Neural cell (in vitro differentiated cells): ENCODE data around the gene TRAPPC2B. TPM values are rescaled to one million over a fixed set of nuclear protein-coding genes. Genes with fewer than 3 reads are reported as not detected.

Experiments
- H2AFZ ChIP-seq: fragments of 200-600, 300-800 bp; sonication (generic), shearing (Covaris generic); 2 replicates; pipeline ENCODE4 v1.6.0; 2014; ENCODE audit warnings: low read depth, mild to moderate bottlenecking, antibody characterized with exemption, low read length, moderate library complexity
- H3F3A ChIP-seq: fragments of 200-600 bp; shearing (Covaris generic); 2 replicates; pipeline ENCODE4 v1.6.1; 2016; ENCODE audit warnings: mild to moderate bottlenecking, moderate library complexity, mixed read lengths, antibody characterized with exemption, low read length; ENCODE audit not compliant: insufficient read depth, poor library complexity, severe bottlenecking
- H3K27ac ChIP-seq: fragments of 200-600, 300-800 bp; sonication (generic), shearing (Covaris generic); 2 replicates; pipeline ENCODE4 v1.5.1; 2014; ENCODE audit warnings: mild to moderate bottlenecking, low read length, moderate library complexity
- H3K27me3 ChIP-seq: fragments of 300-800, 200-600 bp; sonication (generic), shearing (Covaris generic); 2 replicates; pipeline ENCODE4 v1.6.0; 2014; ENCODE audit warnings: mild to moderate bottlenecking, low read depth, low read length, moderate library complexity; ENCODE audit not compliant: insufficient read depth
- H3K36me3 ChIP-seq: fragments of 300-800, 200-600 bp; sonication (generic), shearing (Covaris generic); 2 replicates; pipeline ENCODE4 v1.5.1; 2014; ENCODE audit warnings: mild to moderate bottlenecking, antibody characterized with exemption, low read length, moderate library complexity; ENCODE audit not compliant: insufficient read depth
- H3K4me2 ChIP-seq: fragments of 300-800, 200-600 bp; sonication (generic), shearing (Covaris generic); 2 replicates; pipeline ENCODE4 v1.6.0; 2014; ENCODE audit warnings: mild to moderate bottlenecking, low read length
- H3K4me3 ChIP-seq: fragments of 300-800, 200-600 bp; sonication (generic), shearing (Covaris generic); 2 replicates; pipeline ENCODE4 v1.5.1; 2014; ENCODE audit warnings: mild to moderate bottlenecking, low read length, moderate library complexity
- H3K79me2 ChIP-seq: fragments of 200-600 bp; shearing (Covaris generic); replicated peaks from 2 replicates; pipeline ENCODE4 v1.6.0; 2014; ENCODE audit warnings: mild to moderate bottlenecking, low read length, moderate library complexity; ENCODE audit not compliant: insufficient read depth
- H3K9ac ChIP-seq: fragments of 300-800, 200-600 bp; sonication (generic), shearing (Covaris generic); 2 replicates; pipeline ENCODE4 v1.6.1; 2016; ENCODE audit warnings: mild to moderate bottlenecking, low read length, mixed read lengths
- H3K9me2 ChIP-seq: fragments of 200-600 bp; shearing (Covaris generic); 2 replicates; pipeline ENCODE4 v1.6.1; 2016; ENCODE audit warnings: mild to moderate bottlenecking, low read length, mixed read lengths; ENCODE audit not compliant: insufficient read depth
- H3K9me3 ChIP-seq: fragments of 200-600, 300-800 bp; sonication (generic), shearing (Covaris generic); 2 replicates; pipeline ENCODE4 v1.6.1; 2016; ENCODE audit warnings: mild to moderate bottlenecking, mixed run types, low read length, moderate library complexity, mixed read lengths
- H4K20me1 ChIP-seq: fragments of 200-600 bp; shearing (Covaris generic); 2 replicates; pipeline ENCODE4 v1.6.1; 2016; ENCODE audit warnings: mild to moderate bottlenecking, mixed run types; ENCODE audit not compliant: insufficient read depth
- EP300 ChIP-seq: fragments of 450-650 bp; conservative IDR thresholded peaks from 2 replicates; pipeline ENCODE4 v1.6.1; 2014; ENCODE audit warnings: antibody characterized with exemption, mild to moderate bottlenecking, moderate library complexity; ENCODE audit not compliant: poor library complexity, severe bottlenecking
- EZH2 ChIP-seq: fragments of 200-600, 300-800 bp; shearing (Covaris generic), sonication (generic); IDR thresholded peaks from 2 replicates; pipeline ENCODE4 v1.6.1; 2014; ENCODE audit warnings: antibody characterized with exemption, low read length, borderline replicate concordance, mild to moderate bottlenecking; ENCODE audit not compliant: insufficient read depth, poor library complexity, severe bottlenecking
- MXI1 ChIP-seq: fragments of 450-650 bp; conservative IDR thresholded peaks from 2 replicates; pipeline ENCODE4 v1.6.1; 2014; ENCODE audit warnings: antibody characterized with exemption, mild to moderate bottlenecking; ENCODE audit not compliant: poor library complexity, severe bottlenecking
- POLR2AphosphoS5 ChIP-seq: IDR thresholded peaks from 2 replicates; pipeline ENCODE4 v1.6.1; 2012
- RAD21 ChIP-seq: fragments of 450-650 bp; conservative IDR thresholded peaks from 2 replicates; pipeline ENCODE4 v1.6.1; 2014; ENCODE audit warnings: antibody characterized with exemption, mild to moderate bottlenecking, moderate library complexity
- SMC3 ChIP-seq: fragments of 450-650 bp; conservative IDR thresholded peaks from 2 replicates; pipeline ENCODE4 v1.6.1; 2014; ENCODE audit warnings: antibody characterized with exemption, mild to moderate bottlenecking, moderate library complexity; ENCODE audit not compliant: poor library complexity
- TAF1 ChIP-seq: IDR thresholded peaks from 2 replicates; pipeline ENCODE4 v1.6.1; 2012; ENCODE audit warnings: low read depth
- polyA plus RNA-seq: library from polyadenylated mRNA; depleted of rRNA; stranded (reverse); fragments of >200 nt; gene quantifications from 2 replicates; pipeline ENCODE4 v1.2.3, GENCODE V29; 2014
- TF ChIP-seq, protein P1 (sequence below): fragments of 450-650 bp; IDR thresholded peaks from 2 replicates; pipeline ENCODE4 v1.5.1; 2014; ENCODE audit warnings: antibody characterized with exemption, mild to moderate bottlenecking, moderate library complexity; ENCODE audit not compliant: poor library complexity, severe bottlenecking
- TF ChIP-seq, protein P2 (sequence below): IDR thresholded peaks from 2 replicates; pipeline ENCODE4 v1.6.1; 2012; ENCODE audit warnings: borderline replicate concordance

TRAPPC2B gene
- polyA plus RNA-seq, 1 donor from 2014 or later = 42.6 TPM

DNA sequence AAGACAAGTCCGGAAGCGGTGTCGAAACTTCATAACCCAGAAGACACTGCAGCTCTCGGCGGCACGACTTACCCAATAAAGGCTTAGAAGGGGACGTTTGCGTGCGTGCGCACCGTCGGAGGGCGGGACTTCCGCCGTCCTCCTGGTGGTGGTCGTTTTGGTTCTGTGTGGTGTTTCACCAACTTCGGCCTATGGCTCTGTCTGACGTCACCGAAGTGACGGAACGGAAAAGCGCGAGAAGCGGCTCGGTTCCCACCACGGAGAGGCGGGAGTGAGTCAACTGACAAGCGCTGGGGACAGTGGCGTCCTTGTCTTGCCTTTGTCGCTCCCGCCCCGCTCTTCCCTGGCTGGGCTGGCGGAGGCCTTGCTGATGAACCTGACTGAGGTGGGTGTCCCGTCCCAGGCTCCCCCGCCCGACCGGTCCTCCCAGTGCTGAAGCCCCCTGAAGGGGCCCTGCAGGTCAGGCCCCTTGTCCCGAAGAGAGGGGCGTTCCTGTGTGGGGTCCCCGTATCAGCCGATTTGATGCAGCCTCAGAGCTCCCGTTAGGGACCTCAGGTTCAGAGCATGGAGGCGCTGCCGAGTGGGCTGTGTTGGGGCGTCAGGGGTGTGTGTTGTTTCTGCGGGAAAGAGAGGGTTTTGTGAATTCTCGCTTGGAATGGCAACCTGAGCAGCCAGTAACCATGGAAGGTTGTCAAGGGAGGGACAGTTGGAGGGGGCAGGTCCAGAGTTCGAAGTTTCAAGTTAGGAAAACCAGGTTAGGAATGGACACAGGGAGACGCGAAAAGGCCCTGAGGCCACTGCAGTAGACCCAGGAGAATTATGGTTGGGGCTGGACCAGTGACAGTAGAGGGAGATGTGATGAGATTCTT is 26.6 kb downstream of the TRAPPC2B start, which contains the start of gene ZNF548:
TSS of gene ZNF548 (plus strand) at position 125 of the 869 bp plus-strand sequence. CDS start at position 371, 246 bp downstream.
- TF ChIP-seq EZH2 = no peak
- TF ChIP-seq EP300 = peak; percentile 78
- peak; percentile 71 for TF ChIP-seq MXI1
- TF ChIP-seq SMC3 = peak; percentile 58
- TF ChIP-seq TAF1 = peak; percentile 87
- TF ChIP-seq POLR2AphosphoS5 = peak; percentile 99
- TF ChIP-seq RAD21 = peak; percentile 44
- TF ChIP-seq, protein P1, sequence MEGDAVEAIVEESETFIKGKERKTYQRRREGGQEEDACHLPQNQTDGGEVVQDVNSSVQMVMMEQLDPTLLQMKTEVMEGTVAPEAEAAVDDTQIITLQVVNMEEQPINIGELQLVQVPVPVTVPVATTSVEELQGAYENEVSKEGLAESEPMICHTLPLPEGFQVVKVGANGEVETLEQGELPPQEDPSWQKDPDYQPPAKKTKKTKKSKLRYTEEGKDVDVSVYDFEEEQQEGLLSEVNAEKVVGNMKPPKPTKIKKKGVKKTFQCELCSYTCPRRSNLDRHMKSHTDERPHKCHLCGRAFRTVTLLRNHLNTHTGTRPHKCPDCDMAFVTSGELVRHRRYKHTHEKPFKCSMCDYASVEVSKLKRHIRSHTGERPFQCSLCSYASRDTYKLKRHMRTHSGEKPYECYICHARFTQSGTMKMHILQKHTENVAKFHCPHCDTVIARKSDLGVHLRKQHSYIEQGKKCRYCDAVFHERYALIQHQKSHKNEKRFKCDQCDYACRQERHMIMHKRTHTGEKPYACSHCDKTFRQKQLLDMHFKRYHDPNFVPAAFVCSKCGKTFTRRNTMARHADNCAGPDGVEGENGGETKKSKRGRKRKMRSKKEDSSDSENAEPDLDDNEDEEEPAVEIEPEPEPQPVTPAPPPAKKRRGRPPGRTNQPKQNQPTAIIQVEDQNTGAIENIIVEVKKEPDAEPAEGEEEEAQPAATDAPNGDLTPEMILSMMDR = peak; percentile 64
- TF ChIP-seq, protein P2, sequence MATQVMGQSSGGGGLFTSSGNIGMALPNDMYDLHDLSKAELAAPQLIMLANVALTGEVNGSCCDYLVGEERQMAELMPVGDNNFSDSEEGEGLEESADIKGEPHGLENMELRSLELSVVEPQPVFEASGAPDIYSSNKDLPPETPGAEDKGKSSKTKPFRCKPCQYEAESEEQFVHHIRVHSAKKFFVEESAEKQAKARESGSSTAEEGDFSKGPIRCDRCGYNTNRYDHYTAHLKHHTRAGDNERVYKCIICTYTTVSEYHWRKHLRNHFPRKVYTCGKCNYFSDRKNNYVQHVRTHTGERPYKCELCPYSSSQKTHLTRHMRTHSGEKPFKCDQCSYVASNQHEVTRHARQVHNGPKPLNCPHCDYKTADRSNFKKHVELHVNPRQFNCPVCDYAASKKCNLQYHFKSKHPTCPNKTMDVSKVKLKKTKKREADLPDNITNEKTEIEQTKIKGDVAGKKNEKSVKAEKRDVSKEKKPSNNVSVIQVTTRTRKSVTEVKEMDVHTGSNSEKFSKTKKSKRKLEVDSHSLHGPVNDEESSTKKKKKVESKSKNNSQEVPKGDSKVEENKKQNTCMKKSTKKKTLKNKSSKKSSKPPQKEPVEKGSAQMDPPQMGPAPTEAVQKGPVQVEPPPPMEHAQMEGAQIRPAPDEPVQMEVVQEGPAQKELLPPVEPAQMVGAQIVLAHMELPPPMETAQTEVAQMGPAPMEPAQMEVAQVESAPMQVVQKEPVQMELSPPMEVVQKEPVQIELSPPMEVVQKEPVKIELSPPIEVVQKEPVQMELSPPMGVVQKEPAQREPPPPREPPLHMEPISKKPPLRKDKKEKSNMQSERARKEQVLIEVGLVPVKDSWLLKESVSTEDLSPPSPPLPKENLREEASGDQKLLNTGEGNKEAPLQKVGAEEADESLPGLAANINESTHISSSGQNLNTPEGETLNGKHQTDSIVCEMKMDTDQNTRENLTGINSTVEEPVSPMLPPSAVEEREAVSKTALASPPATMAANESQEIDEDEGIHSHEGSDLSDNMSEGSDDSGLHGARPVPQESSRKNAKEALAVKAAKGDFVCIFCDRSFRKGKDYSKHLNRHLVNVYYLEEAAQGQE = peak; percentile 95
- H3K4me3 ChIP-seq = peak within 1 kb of the TSS; percentile 97
- H3K79me2 ChIP-seq = peaks cover 44% of the 10 kb centered on the region
- peaks cover 5% of the 10 kb centered on the region for H3F3A ChIP-seq
- peak within 1 kb of the TSS; percentile 100 for H3K9ac ChIP-seq
- H3K27me3 ChIP-seq = no peaks in the 10 kb centered on the region
- no peaks in the 10 kb centered on the region for H3K36me3 ChIP-seq
- H2AFZ ChIP-seq = peak within 1 kb of the TSS; percentile 87
- no peaks in the 10 kb centered on the region for H3K9me2 ChIP-seq
- H4K20me1 ChIP-seq = no peaks in the 10 kb centered on the region
- peak within 1 kb of the TSS; percentile 100 for H3K4me2 ChIP-seq
- no peaks in the 10 kb centered on the region for H3K9me3 ChIP-seq
- H3K27ac ChIP-seq = peak within 1 kb of the TSS; percentile 100

DNA sequence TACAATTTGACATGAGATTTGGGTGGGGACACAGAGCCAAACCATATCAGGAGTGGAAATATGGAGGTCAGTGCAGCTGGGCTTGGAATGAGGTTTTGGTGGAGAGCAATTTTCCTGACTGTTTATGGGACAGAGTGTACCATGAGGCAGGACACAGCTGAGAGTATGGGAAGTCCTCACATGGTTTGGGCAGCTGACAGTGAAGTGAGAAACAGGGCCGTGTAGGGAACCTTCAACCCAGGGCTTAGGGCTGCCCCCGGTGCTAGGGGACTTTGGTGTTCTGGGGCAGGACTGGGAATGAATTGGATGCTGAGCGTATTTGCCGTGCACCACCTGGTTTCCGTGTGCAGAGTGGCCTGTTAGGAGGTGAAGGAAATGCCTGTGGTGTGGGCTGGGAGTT is 32.4 kb downstream of the TRAPPC2B start:
- peaks cover 43% of the 10 kb centered on the region for H3K79me2 ChIP-seq

More for the DNA sequence above, 32.4 kb downstream of the TRAPPC2B start:
- Histone ChIP-seq H3K9me3 (no peaks in the 10 kb centered on the region), H3K9me2 (no peaks in the 10 kb centered on the region), H3K4me2 (no peak overlapping the region), H2AFZ (no peak overlapping the region), H3K27ac (no peak overlapping the region), H3K4me3 (no peak overlapping the region), H3K36me3 (peaks cover 18% of the 10 kb centered on the region), H3K9ac (no peak overlapping the region), H4K20me1 (no peaks in the 10 kb centered on the region), H3K27me3 (no peaks in the 10 kb centered on the region), H3F3A (no peaks in the 10 kb centered on the region)
- TF ChIP-seq SMC3 (no peak), MXI1 (no peak), POLR2AphosphoS5 (no peak), EP300 (no peak), EZH2 (no peak), TAF1 (no peak), RAD21 (no peak)
- TF ChIP-seq, protein P2 = no peak
- TF ChIP-seq, protein P1 = no peak
